Natural killer cell treated with Interleukin-12 subunit alpha and Interleukin-12 subunit beta and Interleukin-15 and Interleukin-18, amount 100 ng/mL, for 72 hours (primary cell): Measurements from ENCODE around the gene SOX9. TPM values are rescaled to one million over a fixed set of nuclear protein-coding genes. Genes with fewer than 3 reads are reported as not detected.

Experiments used
- ATAC-seq, 2 donors: fragments of 150-1000 bp; cut with Tn5 transposase in 1 of 2; sonication (Bioruptor Pico), chemical (Tn5 transposase) in 1 of 2; 2 replicates each; pipeline ENCODE4 v1.10.0; 2021
- DNase-seq: peaks from one replicate; pipeline ENCODE4 v3.0.0; 2022; ENCODE audit warnings: low spot score
- H3K27ac Mint-ChIP-seq, 2 donors: 1 replicate in 1 of 2; 2 replicates in 1 of 2; pipeline ENCODE4 v1.8.0; 2022; ENCODE audit warnings: mixed read lengths in 2 of 2, mild to moderate bottlenecking in 1 of 2, moderate library complexity in 1 of 2
- H3K27me3 Mint-ChIP-seq, 2 donors: 1 replicate in 1 of 2; 2 replicates in 1 of 2; pipeline ENCODE4 v1.8.0; 2022; ENCODE audit warnings: mixed read lengths in 2 of 2
- H3K36me3 Mint-ChIP-seq: one replicate; pipeline ENCODE4 v1.8.0; 2022; ENCODE audit warnings: mixed read lengths
- H3K4me1 Mint-ChIP-seq, 2 donors: 1 replicate in 1 of 2; 2 replicates in 1 of 2; pipeline ENCODE4 v1.8.0; 2022; ENCODE audit warnings: low read depth in 2 of 2, mixed read lengths in 2 of 2, mild to moderate bottlenecking in 1 of 2
- H3K4me3 Mint-ChIP-seq: one replicate; pipeline ENCODE4 v1.8.0; 2022; ENCODE audit warnings: mixed read lengths
- H3K9me3 Mint-ChIP-seq: 2 replicates; pipeline ENCODE4 v1.8.0; 2022; ENCODE audit warnings: mixed read lengths
- total RNA-seq, 2 donors: library from RNA; stranded (reverse); gene quantifications; one replicate each; pipeline ENCODE4 v1.2.3, GENCODE V29; 2022

Gene SOX9
- not detected for total RNA-seq

GRCh38 chr17:72120642-72121163 is at the start of gene SOX9:
SOX9 (plus strand) TSS chr17:72121020; CDS start chr17:72121392, 372 bp downstream.
- H3K36me3 Mint-ChIP-seq = peaks cover 6% of the 10 kb centered on the region
- no peaks in the 10 kb centered on the region for H3K4me1 Mint-ChIP-seq
- H3K9me3 Mint-ChIP-seq = peaks cover 3% of the 10 kb centered on the region
- H3K4me3 Mint-ChIP-seq = no peak within 1 kb of the TSS
- H3K27me3 Mint-ChIP-seq = peaks cover 44 to 48% of the 10 kb centered on the region in 2 donors
- H3K27ac Mint-ChIP-seq = no peak within 1 kb of the TSS
- ATAC-seq (no peak), DNase-seq (no peak)

DNA sequence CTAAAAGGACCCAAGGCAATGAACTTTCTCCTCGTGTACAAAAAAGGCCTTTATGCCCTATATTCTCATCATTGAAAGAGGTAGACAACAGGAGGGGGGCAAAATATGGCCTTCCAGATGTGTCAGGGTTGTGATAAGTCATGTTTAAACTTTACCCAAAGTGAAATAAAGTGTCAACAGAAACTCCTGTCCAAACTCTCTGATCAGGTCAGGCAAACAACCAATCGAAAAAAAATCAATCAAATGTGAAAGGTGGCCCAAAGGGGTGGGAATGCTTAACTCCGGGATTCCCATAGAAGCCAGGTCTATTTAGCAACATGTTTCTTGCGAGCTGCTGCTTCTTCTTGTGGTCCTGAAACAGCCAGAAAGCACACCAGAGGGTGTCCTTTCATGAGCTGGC is 49.5 kb upstream of the SOX9 start:
- no peak for ATAC-seq
- Mint-ChIP-seq H3K9me3 (peaks cover 6% of the 10 kb centered on the region), H3K27ac (no peak overlapping the region), H3K36me3 (no peaks in the 10 kb centered on the region), H3K4me1 (no peaks in the 10 kb centered on the region), H3K27me3 (peaks cover 0 to under 1% of the 10 kb centered on the region in 2 donors), H3K4me3 (no peak overlapping the region)
- DNase-seq = no peak

- H3K9me3 Mint-ChIP-seq = peaks cover 16% of the 10 kb centered on the region
- DNase-seq (no peak), ATAC-seq (no peak)
- H3K27ac Mint-ChIP-seq = no peak overlapping the region
- H3K4me1 Mint-ChIP-seq = no peaks in the 10 kb centered on the region
- H3K4me3 Mint-ChIP-seq = no peak overlapping the region
- no peaks in the 10 kb centered on the region for H3K36me3 Mint-ChIP-seq
- no peaks in the 10 kb centered on the region for H3K27me3 Mint-ChIP-seq
These were observed 44.7 kb upstream of the SOX9 start for GRCh38 chr17:72075995-72076677.

DNA sequence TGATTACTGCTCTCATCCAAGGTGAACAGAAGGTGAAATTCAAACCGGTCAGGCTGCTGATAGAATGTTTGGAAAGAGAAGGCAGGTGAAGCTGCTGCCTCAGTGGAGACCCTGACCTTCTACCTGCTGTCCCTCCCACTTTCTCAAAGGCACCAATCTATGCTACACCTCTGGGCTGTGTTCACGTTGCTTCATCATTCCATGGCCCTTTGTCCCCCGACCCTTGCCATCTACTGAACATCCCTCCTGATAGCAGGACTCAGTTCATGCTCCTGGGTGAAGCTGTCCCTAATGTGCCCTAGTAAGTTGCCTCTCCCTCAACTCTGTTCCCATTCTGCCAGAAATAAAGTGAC is 44.2 kb upstream of the SOX9 start:
- H3K36me3 Mint-ChIP-seq = no peaks in the 10 kb centered on the region
- H3K4me1 Mint-ChIP-seq = no peaks in the 10 kb centered on the region
- ATAC-seq (no peak), DNase-seq (no peak)
- no peak overlapping the region for H3K4me3 Mint-ChIP-seq
- no peak overlapping the region for H3K27ac Mint-ChIP-seq
- H3K27me3 Mint-ChIP-seq = no peaks in the 10 kb centered on the region
- H3K9me3 Mint-ChIP-seq = peaks cover 15% of the 10 kb centered on the region

GRCh38 chr17:72077326-72077960 is 43.4 kb upstream of the SOX9 start:
- Mint-ChIP-seq H3K4me3 (no peak overlapping the region), H3K36me3 (no peaks in the 10 kb centered on the region), H3K9me3 (peaks cover 10% of the 10 kb centered on the region), H3K4me1 (no peaks in the 10 kb centered on the region), H3K27me3 (no peaks in the 10 kb centered on the region), H3K27ac (no peak overlapping the region)
- ATAC-seq (no peak), DNase-seq (no peak)

GRCh38 chr17:72079700-72080099 is 41.1 kb upstream of the SOX9 start:
- Mint-ChIP-seq H3K27ac (no peak overlapping the region), H3K27me3 (no peaks in the 10 kb centered on the region), H3K36me3 (no peaks in the 10 kb centered on the region), H3K4me1 (no peaks in the 10 kb centered on the region), H3K4me3 (no peak overlapping the region), H3K9me3 (peaks cover 13% of the 10 kb centered on the region)
- DNase-seq (no peak), ATAC-seq (no peak)

DNA sequence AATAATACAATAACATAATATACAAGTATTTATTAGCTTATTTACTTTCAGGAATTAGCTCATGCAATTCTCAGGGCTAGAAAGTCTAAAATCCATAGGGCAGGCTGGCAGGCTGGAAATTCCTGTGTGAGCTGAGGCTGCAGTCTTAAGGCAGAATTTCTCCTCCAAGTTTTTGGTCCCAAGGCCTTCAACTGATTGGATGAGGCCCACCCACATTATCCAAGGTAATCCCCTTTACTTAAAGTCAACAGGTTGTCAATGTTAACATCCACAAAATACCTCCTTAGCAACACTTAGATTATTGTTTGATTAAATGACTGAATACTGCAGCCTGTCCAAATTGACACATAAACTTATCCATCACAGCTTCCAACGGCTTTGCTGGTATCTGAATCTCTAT is 32.9 kb upstream of the SOX9 start:
- Mint-ChIP-seq H3K4me3 (no peak overlapping the region), H3K36me3 (no peaks in the 10 kb centered on the region), H3K9me3 (peaks cover 2% of the 10 kb centered on the region), H3K4me1 (no peaks in the 10 kb centered on the region), H3K27me3 (no peaks in the 10 kb centered on the region), H3K27ac (no peak overlapping the region)
- DNase-seq (no peak), ATAC-seq (no peak)

- no peaks in the 10 kb centered on the region for H3K27me3 Mint-ChIP-seq
- DNase-seq (no peak), ATAC-seq (no peak)
- no peak overlapping the region for H3K4me3 Mint-ChIP-seq
- no peaks in the 10 kb centered on the region for H3K36me3 Mint-ChIP-seq
- no peaks in the 10 kb centered on the region for H3K4me1 Mint-ChIP-seq
- no peaks in the 10 kb centered on the region for H3K9me3 Mint-ChIP-seq
- H3K27ac Mint-ChIP-seq = no peak overlapping the region
These were observed 31.3 kb upstream of the SOX9 start for GRCh38 chr17:72089453-72089987.

GRCh38 chr17:72090108-72090507 is 30.7 kb upstream of the SOX9 start:
- Mint-ChIP-seq H3K36me3 (no peaks in the 10 kb centered on the region), H3K9me3 (no peaks in the 10 kb centered on the region), H3K27me3 (no peaks in the 10 kb centered on the region), H3K4me3 (no peak overlapping the region), H3K27ac (no peak overlapping the region), H3K4me1 (no peaks in the 10 kb centered on the region)
- no peak for ATAC-seq
- no peak for DNase-seq

DNA sequence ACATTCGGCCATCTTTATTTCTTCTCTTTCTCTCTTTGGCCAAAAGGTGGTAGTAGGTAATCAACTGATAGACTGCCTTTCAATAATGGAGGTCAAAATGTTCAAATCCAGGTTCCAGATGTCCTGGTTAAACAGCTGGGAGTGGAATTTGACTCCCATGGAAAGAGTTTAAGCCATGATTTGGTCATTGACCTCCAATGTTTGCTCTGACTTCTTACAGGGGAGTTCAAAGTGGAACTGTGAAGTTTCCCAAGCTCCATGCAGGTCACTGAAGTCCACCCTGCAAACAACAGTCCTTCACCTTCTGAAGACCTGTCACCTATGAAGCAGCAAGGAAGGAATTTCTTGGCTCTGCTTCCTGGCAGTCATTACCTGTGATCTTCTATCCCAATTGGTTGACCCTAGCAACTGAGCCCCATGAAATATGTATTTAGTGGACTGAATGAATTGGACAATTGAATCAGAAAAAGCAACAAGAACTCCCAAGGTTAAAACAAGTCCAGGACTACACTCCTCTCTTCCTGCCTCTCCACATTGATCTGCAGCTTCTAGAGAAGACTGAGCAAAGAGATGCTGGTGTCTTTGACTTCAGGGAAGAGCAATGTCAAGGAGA is 28.0 kb upstream of the SOX9 start:
- Mint-ChIP-seq H3K27me3 (no peaks in the 10 kb centered on the region), H3K36me3 (no peaks in the 10 kb centered on the region), H3K4me3 (no peak overlapping the region), H3K9me3 (peaks cover 3% of the 10 kb centered on the region), H3K27ac (no peak overlapping the region), H3K4me1 (no peaks in the 10 kb centered on the region)
- DNase-seq (no peak), ATAC-seq (no peak)

- Mint-ChIP-seq H3K4me1 (no peaks in the 10 kb centered on the region), H3K9me3 (peaks cover 3% of the 10 kb centered on the region), H3K27me3 (no peaks in the 10 kb centered on the region), H3K27ac (no peak overlapping the region), H3K36me3 (no peaks in the 10 kb centered on the region), H3K4me3 (no peak overlapping the region)
- no peak for ATAC-seq
- DNase-seq = no peak
These were observed 27.1 kb upstream of the SOX9 start for GRCh38 chr17:72093707-72094106.

DNA sequence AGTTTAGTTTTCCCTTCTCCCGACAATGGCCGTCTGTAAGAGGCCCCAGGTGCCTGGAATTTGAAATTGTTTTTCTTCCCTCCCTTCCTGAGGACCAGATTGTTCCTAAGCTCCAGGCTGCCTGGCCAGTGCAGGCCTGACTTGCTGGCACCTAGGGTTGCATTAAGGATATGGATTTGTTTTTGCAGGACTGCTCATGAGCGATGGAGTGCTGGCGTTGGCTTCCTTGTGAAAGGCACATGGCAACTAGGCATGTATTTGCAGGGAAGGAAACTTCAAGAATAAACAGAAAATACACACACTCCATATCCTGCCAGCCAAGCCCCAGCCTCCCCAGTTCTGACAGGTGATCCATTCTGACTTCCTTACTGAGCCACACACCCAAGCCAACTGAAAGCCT is 25.5 kb upstream of the SOX9 start:
- Mint-ChIP-seq H3K9me3 (peaks cover 3% of the 10 kb centered on the region), H3K4me1 (no peaks in the 10 kb centered on the region), H3K4me3 (no peak overlapping the region), H3K27ac (no peak overlapping the region), H3K36me3 (no peaks in the 10 kb centered on the region), H3K27me3 (no peaks in the 10 kb centered on the region)
- no peak for ATAC-seq
- DNase-seq = no peak

DNA sequence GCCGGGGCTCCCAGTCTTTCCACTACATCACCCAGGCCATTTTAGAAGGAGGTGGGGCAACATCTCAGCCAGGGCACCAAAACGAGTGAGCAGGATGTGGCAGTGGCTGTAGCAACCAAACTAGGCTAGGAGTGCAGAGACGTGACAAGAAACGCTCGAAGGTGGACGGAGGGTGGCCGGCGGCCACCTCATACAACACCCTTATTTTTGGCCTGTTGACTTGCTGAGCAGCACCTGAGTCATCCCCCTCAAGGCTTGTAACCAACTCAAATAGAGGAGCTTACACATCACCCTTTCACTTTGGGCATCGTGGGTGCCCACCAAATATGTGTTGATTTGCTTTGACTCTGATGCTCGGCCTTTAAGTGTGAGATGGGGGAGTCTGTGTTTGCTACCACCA is 23.7 kb upstream of the SOX9 start:
- no peak overlapping the region for H3K27ac Mint-ChIP-seq
- no peaks in the 10 kb centered on the region for H3K27me3 Mint-ChIP-seq
- ATAC-seq = no peak
- H3K4me1 Mint-ChIP-seq = no peaks in the 10 kb centered on the region
- H3K4me3 Mint-ChIP-seq = no peak overlapping the region
- peaks cover 3% of the 10 kb centered on the region for H3K9me3 Mint-ChIP-seq
- no peaks in the 10 kb centered on the region for H3K36me3 Mint-ChIP-seq
- DNase-seq = no peak

- H3K4me1 Mint-ChIP-seq = no peaks in the 10 kb centered on the region
- DNase-seq = no peak
- H3K4me3 Mint-ChIP-seq = no peak overlapping the region
- ATAC-seq = no peak
- no peaks in the 10 kb centered on the region for H3K27me3 Mint-ChIP-seq
- H3K27ac Mint-ChIP-seq = no peak overlapping the region
- no peaks in the 10 kb centered on the region for H3K36me3 Mint-ChIP-seq
- peaks cover 9% of the 10 kb centered on the region for H3K9me3 Mint-ChIP-seq
These were observed 20.9 kb upstream of the SOX9 start for GRCh38 chr17:72099919-72100318.
